Adipose tissue (tissue), 3 donors: ENCODE data around the gene AKT1. TPM values are rescaled to one million over a fixed set of nuclear protein-coding genes. Genes with fewer than 3 reads are reported as not detected.
"Not testable (repeated sequence)": the region's sequence is repeated elsewhere in the genome, so short reads cannot be mapped to it uniquely, and the experiment has no call there.

Experiments used
- H3K27ac ChIP-seq: one replicate; pipeline ENCODE4 v1.5.1; 2013; ENCODE audit warnings: low read depth, low read length
- WGBS, 3 donors: extraction: QIAGEN DNeasy Blood & Tissue Kit; methylation state at CpG; one replicate each; pipeline ENCODE4 v1.1.7; 2013; 5-methylcytosine and 5-hydroxymethylcytosine counted together
- polyA plus RNA-seq, 3 donors: library from polyadenylated mRNA; stranded (reverse); fragments of 200-250 nt; gene quantifications; one replicate each; pipeline ENCODE4 v1.2.3, GENCODE V29; 2013
- donor health status: healthy with polysubstance abuse.
- donor health status: Bipolar disorder and iron deficiency.
- donor health status: healthy.

AKT1 gene
- polyA plus RNA-seq, 3 donors = 70.4 to 158 (median 126) TPM

DNA sequence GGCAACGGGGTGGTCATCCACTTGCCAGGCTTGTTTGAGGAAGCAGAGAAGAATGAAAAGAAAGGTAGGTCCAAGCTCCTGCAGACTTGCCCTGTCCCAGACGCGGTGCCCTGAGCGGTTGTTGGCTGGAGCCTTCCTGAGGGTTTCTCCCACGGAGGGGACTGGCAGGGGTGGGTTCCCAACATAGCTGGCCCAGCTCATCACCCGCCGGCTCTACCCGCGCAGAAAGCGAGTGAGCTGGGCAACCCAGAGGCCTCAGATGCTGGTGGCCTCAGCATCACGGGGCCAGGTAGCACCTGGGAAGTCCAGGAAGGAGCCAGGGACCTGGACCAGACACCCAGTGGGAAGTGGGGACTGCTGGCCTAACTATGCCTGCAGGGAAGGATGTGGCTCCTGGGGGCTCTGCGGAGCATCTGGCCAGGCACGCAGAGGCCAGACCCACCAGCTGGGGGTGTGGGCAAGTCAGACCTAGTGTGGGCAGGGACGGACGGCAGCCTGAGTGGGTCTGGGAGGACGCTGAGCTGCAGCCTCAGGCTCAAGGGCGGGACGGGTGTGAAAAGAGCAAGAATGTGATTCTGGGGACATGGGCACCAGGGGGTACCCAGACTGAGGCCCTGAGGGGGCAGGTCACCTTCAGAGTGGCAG, 57.1 kb downstream of the AKT1 start:
- H3K27ac ChIP-seq = no peak overlapping the region
- WGBS, 3 donors = 93 to 95% (median 95%) methylated on average over 18 of the region's 18 CpGs

DNA sequence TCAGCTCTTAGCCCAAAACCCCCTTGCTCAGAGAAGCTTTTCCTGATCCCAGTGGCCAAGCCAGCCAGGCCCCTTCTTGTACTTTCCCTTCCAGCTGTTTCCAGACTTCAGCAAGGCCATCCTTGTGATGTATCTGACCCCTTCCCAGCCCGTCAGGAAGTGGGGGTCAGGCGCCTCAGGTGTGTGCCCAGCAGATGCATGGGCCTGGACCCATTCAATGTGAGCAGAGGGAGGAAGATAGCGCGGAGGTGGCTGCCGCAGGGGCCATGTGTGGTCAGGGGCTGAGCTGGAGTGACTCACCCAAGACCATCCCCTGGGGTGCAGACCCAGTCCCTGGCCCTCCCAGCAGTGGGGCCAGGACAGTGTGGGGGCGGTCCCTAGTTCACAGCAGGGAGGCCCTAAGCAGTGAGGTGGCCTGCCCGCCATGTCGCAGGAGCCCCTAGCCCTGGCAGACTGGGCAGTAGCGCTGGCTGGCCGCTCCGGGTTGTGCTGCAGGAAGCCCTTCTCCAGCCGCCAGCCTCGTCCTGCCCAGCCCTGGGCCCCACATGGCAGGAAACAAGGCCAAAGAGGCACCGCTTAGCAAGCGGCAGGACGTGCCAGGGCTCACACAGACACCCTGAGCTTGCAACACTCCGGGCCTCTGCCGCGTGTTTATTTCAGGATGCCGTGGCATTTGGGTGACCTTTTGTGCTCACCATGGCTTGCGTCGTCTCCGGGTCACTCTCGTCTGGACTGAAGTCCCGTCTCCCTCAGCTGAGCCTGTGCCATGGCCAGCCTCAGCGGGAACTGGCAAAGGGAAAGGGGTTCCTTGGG, 59.5 kb downstream of the AKT1 start:
- H3K27ac ChIP-seq = no peak overlapping the region
- 22 to 64% (median 39%) methylated on average over 26 of the region's 26 CpGs for WGBS, 3 donors

DNA sequence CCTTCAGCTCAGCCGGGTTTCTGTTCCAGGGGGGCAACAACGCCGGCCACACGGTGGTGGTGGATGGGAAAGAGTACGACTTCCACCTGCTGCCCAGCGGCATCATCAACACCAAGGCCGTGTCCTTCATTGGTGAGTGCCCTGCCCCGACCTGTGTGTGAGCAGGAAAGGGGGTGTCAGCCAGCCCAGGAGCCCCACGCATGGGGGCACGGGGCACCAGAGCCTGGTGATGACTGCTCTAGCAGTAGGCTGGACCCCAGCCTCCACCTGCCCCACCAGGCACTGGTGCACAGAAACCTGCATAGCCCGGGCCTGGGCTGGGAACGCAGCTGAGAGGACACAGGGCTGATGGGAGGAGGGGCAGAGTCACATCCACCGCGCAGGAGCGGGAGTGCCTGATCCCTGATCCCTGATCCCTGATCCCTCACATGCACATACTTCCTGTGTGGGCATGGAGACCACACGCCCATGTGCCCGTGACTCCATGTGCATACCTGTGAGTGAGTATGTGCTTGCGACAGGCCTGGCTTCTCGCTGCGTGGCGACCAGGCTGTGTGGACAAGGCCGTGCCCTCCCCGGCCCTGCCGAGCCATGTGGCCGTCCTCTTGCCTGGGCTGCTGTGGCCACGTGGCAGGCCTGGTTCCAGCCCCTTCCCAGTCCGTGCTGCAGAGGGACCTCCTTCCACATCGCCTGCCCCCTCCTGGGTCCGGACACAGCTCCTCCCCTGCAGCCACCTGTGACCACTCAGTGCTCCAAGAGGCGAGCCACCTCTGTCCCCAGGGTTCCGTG, 60.4 kb downstream of the AKT1 start:
- WGBS, 3 donors = 85 to 88% (median 85%) methylated on average over 31 of the region's 31 CpGs
- no peak overlapping the region for H3K27ac ChIP-seq

DNA sequence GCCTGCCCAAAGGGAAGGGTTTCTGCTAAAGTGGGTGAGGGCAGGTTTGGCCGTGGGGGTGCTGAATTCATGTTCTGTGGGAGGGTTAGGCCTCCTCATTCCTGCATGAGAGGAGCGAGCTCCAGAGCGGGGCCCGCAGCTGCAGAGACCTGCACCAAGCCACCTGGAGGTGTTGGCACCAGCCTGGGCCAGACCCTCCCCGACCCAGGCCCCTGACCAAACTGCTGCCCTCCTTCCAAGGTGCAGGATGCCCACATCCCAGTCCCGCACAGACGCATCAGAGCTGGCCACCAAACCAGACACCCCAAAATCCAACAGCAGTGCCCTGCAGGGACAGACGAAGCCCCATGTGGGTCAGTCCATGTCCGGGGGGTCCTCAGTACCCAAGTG, 61.0 kb downstream of the AKT1 start:
- WGBS, 3 donors = 93 to 97% (median 94%) methylated on average over 9 of the region's 9 CpGs
- H3K27ac ChIP-seq = no peak overlapping the region

DNA sequence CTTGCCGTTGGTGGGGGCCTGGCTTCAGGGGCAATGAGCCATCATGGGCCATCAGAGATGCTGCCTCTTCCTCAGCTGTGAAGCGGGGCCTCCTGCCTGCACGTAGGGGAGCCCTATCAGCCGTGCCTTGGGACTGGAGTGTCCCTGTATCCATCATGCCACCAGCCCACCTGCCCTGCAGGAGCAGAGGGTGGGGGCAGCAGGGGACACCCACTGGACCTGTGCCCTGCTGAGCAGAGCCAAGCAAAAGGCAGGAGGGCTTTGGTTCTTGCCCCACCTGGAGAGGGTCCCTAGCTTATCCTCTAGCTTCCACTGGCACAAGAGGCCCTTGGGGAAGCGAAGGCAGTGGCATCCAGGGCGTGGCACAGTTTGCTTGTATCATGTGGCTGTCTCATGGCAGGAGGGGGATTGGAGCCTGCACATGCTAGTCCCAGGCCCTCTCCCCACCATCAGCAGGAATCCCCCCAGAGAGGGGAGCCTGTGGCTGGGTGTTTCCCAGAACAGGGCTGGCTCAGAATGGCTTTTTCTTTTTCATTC, 61.4 kb downstream of the AKT1 start:
- H3K27ac ChIP-seq = no peak overlapping the region
- WGBS, 3 donors = 87 to 90% (median 89%) methylated on average over 6 of the region's 6 CpGs

DNA sequence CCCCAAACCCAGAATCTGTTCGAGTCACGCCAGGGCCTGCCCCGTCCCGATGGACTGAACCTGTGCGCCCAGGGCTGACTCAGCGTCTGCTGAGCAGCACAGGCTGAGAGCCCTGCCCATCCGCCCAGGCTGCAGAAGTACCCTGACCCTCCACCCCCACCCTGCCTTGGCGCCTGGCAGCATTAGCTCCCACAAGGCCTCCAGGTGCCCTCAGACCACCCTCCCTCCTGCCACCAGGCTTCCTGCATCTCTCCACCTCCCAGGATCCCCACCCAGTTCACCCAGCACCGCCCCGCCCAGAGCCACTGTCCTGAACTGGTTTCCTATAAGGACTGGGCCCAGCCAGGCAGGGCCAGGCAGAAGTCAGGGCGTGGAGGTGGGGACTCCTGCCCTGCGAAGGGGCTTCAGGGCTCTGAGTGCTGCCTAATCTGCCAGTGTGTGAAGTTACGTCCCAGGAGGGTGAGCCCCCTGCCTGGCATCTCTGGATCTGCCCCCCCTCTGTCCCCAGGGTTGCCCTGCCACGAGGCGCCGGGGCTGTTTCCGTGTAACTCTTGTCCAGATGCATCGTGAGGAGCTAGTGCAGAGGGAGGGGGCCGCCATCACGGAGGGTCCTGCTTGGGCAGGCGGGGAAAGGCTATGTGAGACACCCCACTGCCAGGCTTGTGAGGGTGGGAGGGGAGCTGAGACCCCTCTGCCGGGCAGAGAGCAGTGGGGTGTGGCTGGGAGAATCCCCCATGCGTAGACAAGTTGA, 62.4 kb downstream of the AKT1 start:
- no peak overlapping the region for H3K27ac ChIP-seq

DNA sequence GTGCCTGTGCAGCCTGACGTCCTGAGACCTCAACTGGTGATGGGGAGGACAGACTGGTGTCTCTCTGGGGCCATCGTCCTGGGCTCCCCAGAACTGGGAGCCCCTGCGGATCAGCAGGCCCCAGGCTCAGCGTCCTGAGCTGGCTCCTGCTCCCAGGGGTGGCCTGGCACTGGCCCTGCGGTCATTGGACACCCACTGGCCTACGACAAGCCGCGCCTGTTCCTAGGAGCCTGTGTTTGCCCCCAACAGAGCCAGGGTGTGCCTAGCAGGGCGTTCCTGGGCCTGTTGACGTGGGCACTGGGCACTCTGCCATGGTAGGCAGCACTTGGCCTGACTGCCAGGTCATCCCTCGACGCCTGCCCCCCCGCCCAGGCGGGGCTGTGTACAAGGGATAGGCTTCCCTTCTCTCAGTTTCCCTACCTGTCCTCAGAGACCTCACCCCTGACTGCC, 63.2 kb downstream of the AKT1 start:
- H3K27ac ChIP-seq = no peak overlapping the region
- 63 to 76% (median 71%) methylated on average over 14 of the region's 14 CpGs for WGBS, 3 donors

More for the DNA sequence above, 62.4 kb downstream of the AKT1 start:
- 83 to 88% (median 86%) methylated on average over 23 of the region's 23 CpGs for WGBS, 3 donors

DNA sequence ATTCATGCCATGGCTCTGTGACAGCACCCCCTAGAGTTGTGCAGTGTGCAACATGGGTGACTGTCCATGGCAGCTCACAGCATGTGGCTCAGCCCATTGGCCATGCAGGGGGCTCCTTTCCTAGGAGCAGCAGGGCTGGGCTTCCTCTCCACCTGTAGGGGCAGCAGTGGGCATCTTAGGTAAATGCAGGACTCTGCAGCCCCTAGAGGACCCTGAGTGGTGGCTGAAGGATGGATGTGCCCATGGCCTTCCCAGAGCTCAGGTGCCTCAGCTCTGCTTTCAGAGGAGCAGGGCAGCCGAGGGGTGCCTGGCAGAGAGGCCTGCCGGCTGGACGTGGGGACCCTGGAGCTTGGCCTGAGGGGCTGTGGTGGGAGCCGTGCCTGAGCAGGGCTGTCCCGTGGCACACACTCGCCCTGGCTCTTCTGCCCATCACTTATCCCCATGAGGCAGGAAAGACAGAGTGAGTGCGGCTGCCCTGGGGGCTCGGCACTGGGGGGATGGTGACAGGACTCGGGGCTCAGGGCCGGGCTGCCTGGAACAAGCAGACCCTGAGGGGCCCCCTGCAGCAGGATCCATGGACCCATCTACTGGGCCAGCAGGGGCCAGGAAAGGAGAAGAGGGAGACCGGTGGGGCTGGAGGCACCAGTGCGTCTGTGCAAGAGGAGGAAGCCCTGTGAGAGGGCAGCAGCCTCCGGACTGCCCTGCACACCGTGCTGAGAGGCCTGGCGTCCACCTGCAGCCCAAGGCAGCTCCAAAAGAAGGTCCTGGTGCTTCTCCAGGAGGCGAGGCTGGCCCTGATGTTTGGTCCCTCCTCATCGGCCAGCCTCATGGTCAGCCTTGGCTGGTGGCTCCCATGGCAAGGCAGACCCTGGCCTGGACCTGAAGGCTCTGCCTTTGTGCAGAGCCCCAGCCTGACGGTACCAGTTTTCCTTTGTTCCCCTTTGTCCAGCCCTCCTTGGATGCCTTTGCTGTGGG, 63.9 kb downstream of the AKT1 start:
- no peak overlapping the region for H3K27ac ChIP-seq
- 87 to 92% (median 89%) methylated on average over 17 to 18 of the region's 18 CpGs for WGBS, 3 donors

DNA sequence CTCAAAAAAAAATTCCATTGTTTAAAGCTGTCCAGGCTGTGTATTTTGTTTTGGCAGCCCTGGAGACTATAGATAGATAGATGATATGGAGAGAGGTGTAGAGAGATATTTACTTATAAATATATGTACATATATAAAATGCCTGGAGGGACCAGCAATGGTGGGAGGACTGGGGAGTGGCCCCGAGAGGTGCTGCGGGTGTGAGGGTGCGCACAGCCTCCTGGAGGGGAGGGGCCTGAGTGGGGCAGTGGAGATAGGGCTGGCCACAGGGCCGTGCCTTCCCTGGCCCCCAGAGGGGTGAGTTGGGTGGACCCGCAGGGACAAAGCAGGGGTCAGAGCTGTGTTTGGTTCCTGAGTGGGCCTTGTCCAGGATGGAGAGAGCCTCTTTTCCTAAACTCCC, 65.1 kb downstream of the AKT1 start:
- H3K27ac ChIP-seq = no peak overlapping the region
- WGBS, 3 donors = 83 to 89% (median 86%) methylated on average over 5 of the region's 5 CpGs

DNA sequence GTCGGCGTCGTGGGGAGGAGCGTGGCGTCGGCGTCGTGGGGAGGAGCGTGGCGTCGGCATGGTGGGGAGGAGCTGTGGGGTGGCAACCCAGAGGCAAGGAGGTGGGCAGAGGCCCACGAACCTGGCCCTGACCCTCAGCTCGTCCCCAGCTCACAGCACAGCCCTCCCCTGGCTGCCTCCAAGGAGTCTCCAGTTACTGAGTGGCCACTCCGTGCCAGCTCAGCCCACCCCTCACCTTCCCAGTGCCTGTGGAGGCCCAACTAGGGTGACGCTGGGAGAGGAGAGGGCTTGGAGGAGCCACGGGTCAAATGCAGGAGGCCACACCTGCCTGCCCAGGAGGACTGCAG, 65.7 kb downstream of the AKT1 start:
- 83 to 90% (median 88%) methylated on average over 8 to 16 of the region's 16 CpGs for WGBS, 3 donors
- no peak overlapping the region for H3K27ac ChIP-seq

DNA sequence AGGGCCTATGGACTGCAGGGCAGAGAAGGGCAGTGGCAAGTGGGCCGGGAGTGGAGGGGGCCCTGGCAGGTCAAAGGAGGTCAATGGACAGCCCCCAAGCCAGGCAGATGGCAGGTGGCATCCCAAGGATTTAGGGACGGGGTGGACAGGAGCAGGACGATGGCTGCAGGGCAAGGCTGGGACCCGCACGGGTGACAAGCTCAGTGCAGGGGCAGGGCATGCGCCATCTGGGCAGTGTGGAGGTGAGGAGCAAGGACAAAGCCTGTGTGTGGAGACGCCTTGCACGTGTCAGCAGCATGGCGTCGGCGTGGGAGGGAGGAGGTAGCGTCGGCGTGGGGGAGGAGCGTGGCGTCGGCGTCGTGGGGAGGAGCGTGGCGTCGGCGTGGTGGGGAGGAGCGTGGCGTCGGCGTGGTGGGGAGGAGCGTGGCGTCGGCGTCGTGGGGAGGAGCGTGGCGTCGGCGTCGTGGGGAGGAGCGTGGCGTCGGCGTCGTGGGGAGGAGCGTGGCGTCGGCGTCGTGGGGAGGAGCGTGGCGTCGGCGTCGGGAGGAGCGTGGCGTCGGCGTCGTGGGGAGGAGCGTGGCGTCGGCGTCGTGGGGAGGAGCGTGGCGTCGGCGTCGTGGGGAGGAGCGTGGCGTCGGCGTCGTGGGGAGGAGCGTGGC, 66.2 kb downstream of the AKT1 start:
- WGBS, 3 donors = 92 to 97% (median 94%) methylated on average over 37 to 66 of the region's 73 CpGs
- not testable (repeated sequence) for H3K27ac ChIP-seq

DNA sequence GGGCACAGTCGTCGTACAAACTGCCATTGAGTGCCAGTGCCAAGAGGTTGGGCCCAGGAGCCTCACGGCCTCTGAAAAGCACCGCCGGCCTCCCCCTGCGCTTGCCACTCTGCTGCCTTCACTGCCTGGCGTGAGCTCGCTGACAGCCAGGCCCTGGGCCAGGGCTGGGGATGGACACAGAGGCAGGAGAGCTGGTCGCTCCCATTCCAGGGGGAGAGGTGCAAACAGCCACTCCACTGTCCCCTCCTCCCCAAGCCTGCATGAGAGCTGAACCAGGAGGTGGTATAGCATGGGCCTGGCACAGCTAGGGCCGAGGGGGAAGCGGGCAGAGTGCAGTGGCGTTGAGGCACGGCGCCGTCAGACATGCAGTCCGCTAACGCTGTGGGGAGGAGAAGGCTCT, 66.9 kb downstream of the AKT1 start:
- 89 to 96% (median 95%) methylated on average over 15 to 17 of the region's 17 CpGs for WGBS, 3 donors
- H3K27ac ChIP-seq = no peak overlapping the region

DNA sequence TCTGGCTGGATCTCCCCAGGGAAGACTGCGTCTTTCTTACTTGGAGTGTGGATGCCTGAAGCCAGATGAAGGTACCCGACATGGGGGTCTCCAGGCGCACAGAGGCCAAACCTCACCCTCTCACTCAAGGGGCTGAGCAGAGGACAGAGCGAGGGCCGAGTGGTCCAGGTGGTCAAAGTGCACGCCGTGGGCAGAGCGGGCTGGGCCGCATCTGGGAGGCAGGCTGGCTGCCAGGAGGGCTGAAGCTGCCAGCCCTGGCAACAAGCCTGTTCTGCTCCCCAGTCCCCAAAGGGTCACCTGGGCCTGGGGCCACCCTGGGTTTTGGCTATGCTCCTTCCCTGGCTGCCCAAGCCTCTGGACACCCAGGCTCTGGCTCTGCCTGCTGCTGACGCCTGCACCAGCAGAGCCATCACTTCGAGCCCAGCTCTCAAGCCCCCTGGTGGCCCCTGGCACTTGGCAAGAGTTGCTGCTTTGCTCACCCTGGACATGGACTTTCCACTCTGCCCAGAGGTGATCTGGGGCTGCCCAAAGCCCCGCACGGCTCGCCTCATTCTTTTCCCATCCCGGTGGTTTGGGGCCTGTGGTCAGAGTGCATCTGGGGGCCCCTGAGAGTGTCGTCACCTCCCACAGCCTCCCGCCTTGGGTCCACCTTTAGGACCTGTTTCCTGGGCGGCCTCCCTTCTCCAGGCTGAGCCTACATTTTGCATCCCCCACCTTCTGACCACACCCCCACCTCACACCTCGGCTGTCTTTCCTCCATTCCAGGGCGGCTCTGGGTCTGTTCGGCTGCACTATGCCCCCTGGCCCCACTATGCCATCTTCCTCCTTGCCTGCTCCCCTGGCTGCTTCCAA, 68.7 kb downstream of the AKT1 start:
- WGBS, 3 donors = 60 to 72% (median 62%) methylated on average over 21 of the region's 21 CpGs
- H3K27ac ChIP-seq = no peak overlapping the region

DNA sequence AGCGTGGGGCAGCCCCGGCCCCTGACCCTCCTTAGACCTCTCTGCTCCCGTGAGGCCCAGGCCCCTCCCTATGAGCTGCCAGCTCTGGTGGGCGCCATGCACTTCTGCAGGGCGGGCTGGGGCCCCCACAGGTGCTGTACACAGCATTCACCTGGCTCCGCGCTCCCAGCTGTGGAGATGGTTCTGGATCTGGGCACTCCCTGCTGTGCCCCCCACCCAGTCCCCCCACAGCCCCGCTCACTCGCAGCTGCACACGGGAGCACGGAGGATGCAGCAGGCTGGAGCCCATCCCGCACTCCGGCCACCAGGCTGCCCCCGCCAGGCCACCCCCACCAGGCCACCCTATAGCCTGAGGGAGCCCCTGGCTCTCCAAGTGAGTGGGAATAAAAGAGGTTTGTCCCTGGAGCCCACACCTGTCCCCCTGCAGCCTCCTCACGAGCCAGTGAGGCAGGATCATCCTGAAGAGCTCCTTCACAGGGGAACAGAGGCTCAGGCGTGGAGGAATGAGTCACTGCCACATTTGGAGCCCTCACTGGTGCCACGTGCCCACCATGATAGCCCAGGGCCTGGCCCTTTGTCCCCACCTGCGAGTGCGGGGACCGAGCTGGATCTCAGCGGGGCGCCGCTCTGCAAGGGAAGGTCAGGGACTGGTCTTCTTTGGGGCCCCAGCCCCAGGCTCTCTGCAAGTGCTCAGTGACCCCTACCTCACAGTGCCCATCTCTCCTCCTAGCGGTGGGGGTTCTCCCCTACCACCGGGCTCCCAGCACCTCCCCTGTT, 69.6 kb downstream of the AKT1 start:
- H3K27ac ChIP-seq = no peak overlapping the region
- WGBS, 3 donors = 72 to 85% (median 84%) methylated on average over 25 of the region's 25 CpGs
